Stimulated activated CD8-positive, alpha-beta memory T cell treated with anti-CD3 and anti-CD28 coated beads, Interleukin-12 subunit alpha, Interleukin-12 subunit beta, amount 100 ng/mL, for 24 hours (primary cell): ENCODE data around the gene NCAPH2.

ENCODE experiments used
- DNase-seq: peaks from one replicate; pipeline ENCODE4 v3.0.0-alpha.2; 2020; ENCODE audit errors: extremely low read depth

NCAPH2 gene

GRCh38 chr22:50474710-50475651 is 33.0 kb upstream of the NCAPH2 start, which contains the start of gene SBF1:
TSS of gene SBF1 (minus strand) at chr22:50475035. CDS start at chr22:50474840, 195 bp downstream.
- peak; percentile 73 for DNase-seq

- no peak for DNase-seq
Measured at GRCh38 chr22:50475652-50476002, 32.4 kb upstream of the NCAPH2 start.

GRCh38 chr22:50476868-50477267 is 31.2 kb upstream of the NCAPH2 start:
- DNase-seq = no peak

DNA sequence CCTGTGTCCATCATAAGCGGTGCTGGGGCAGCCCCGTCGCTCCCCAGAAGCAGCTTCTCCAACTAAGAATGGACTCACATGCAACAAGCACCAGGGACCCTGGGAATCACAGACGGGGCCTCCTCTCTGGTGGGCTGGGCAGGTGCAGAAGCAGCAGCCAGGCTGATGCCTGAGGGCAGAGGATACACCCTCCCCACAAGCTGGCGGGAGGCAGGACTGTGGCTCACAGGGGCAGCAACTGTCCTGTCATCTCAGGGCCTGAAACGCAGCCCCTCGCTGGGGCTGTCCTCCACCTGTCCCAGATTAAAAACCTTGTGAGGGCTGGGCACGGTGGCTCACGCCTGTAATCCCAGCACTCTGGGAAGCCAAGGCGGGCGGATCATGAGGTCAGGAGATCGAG is 30.1 kb upstream of the NCAPH2 start:
- no peak for DNase-seq

- no peak for DNase-seq
Measured at GRCh38 chr22:50479721-50480120, 28.3 kb upstream of the NCAPH2 start.

GRCh38 chr22:50481045-50481439 is 27.0 kb upstream of the NCAPH2 start:
- no peak for DNase-seq

DNA sequence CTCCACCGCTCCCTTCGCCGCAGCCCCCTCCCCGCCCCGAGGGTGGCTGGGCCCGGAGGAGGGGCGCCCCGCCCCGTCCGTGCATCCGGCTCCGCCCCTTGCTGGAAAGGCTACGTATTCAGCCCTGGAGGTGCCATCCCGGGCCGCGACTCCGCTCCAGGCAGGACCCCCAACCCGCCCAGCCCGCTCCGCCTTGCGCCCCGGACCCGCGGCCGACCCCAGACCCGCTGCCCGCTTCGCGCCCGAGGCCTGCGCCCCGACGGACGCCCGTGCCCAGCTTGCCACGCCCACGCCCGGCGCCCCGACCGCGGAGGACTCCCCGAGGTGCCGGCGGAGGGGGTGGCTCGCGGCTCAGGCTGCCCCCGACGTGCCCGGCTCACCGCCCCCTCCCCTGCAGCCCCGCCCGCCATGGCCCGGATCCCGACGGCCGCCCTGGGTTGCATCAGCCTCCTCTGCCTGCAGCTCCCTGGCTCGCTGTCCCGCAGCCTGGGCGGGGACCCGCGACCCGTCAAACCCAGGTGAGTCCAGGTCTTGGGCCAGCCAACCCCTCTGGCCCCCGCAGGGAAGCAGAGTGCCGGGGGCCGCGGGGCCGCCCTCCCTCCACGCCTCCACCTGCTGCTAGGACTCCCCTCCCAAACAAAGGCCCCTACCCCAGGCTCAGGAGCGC is 26.5 kb upstream of the NCAPH2 start, which contains the start of gene ADM2:
ADM2 (plus strand) TSS at position 104 of the 667 bp plus-strand sequence; CDS start at position 409, 305 bp downstream.
- peak; percentile 25 for DNase-seq

DNA sequence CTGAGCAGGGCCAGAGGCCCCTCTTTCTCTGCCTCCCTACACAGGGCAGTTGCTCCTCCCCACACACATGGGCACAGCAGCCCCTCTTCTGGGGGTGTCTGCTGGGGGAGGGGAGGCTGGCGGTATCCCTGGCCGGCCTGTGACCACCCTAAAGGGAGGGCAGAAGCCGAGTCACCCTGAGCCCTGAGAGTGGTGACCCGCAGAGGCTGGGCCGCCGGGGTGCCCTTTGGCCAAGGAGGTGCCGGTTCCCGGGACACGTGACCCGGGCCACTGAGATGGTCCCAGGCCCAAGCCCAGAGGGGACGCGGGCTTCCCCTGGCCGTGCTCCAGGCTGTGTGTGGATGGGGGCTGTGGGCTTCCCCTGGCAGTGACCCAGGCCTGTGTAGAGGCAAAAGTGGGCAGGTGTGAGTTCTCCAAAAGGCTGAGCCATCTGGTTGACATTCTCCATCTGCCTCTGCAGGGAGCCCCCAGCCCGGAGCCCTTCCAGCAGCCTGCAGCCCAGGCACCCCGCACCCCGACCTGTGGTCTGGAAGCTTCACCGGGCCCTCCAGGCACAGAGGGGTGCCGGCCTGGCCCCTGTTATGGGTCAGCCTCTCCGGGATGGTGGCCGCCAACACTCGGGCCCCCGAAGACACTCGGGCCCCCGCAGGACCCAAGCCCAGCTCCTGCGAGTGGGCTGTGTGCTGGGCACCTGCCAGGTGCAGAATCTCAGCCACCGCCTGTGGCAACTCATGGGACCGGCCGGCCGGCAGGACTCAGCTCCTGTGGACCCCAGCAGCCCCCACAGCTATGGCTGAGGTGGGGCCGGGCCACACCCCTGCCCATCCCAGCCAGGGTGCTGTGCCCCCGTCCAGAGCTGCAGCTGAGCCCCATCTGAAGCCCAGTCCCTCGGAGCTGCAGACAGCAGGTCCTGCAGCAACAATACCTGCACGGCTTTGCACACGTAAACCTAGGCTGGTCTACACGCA is 25.6 kb upstream of the NCAPH2 start:
- DNase-seq = no peak

DNA sequence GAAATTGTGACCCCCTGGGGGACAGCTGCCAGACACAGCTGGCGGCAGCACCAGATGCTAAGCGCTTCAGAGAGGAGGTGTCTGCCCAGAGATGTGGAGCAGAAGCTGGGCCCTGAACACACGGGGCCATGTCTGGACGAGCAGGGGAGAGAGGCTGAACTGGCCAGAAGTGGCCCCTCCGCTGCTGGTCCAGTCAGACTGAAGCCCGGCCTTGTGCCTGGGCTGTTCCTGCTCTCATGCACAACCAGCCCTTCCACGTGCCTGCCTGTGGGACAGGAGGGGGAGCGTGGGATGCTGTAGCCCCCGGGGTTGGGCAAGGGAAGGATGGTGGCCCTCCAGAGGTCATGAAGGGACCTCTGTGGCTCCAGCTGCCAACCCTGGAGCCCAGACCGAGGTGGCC is 24.9 kb upstream of the NCAPH2 start:
- no peak for DNase-seq

- DNase-seq = no peak
Measured at GRCh38 chr22:50483556-50483955, 24.5 kb upstream of the NCAPH2 start.

GRCh38 chr22:50483977-50484853 is 23.8 kb upstream of the NCAPH2 start:
- no peak for DNase-seq

GRCh38 chr22:50485221-50486131 is 22.5 kb upstream of the NCAPH2 start:
- no peak for DNase-seq

DNA sequence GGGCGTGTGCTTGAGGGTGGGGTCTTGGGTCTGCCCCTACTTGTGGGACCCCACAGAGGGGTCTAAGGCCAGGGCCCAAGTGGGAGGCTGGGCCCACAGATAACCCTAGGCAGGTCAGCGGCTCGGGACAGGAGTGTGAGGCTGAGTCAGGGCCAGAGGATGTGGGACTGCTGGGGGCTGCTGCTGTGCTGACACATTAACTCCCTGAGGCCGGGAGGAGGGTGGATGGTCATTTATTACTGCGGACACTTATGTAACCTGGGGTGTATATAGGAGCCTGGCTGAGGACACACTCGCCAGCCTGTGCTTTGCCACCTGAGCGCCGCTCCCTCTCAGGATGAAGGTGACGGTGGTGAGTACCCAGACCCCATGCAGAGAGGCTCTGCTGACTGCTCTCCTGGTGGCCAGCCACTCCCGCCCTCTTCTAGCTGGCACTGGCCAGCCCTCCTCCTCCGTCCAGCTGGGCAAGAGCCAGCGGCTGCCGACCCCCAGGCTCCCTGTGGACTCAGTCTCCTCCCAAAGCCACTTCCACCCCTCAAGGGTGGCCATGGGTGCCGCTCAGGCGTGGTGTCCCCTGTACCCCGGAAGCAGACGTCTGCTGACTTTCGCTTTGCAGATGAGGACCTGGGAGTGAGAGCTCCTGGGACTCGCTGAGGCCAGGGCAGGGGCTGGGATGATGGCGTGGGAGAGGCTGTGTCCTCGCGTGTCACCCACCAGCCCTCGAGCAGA is 21.3 kb upstream of the NCAPH2 start, which contains the start of gene MIOX:
MIOX (plus strand) TSS at position 299 of the 729 bp plus-strand sequence; CDS start at position 338, 39 bp downstream.
- no peak for DNase-seq

DNA sequence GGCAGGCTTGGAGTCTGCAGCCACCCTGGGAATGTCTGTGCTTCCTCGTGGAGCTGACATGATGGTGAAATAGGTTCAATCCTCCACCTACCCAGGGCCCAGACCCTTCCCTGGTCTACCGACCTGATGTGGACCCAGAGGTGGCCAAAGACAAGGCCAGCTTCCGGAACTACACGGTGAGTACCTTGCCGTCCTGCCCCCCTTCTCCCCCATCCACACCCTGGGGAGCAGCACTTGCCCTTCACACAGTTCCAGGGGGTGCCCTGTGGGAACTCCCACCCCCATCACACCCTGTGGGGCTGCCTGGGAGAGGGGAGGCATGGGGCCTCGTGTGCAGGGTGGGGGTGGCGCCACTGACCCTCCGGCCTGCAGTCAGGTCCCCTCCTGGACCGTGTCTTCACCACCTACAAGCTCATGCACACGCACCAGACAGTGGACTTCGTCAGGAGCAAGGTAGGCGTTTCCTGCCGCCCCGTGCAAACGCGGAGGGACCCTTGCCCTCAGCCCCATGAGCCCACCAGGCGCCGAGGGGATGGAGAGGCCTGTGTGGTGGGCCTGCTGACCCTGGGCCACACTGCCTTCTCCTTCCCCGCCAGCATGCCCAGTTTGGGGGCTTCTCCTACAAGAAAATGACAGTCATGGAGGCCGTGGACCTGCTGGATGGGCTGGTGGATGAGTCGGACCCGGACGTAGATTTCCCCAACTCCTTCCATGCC is 20.6 kb upstream of the NCAPH2 start:
- DNase-seq = no peak

- no peak for DNase-seq
Measured at GRCh38 chr22:50488006-50488677, 19.9 kb upstream of the NCAPH2 start.

DNA sequence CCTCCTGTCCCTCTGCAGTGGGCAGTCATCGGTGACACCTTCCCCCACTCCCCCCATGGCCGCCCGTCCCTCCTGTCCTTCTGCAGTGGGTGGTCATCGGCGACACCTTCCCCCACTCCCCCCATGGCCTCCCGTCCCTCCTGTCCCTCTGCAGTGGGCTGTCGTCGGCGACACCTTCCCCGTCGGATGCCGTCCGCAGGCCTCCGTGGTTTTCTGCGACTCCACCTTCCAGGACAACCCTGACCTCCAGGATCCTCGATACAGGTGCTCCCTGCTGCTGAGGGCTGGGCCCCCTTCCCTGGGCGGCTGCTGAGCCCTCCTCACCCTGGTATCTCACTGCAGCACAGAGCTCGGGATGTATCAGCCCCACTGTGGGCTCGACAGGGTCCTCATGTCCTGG is 19.1 kb upstream of the NCAPH2 start:
- no peak for DNase-seq

- no peak for DNase-seq
Measured at GRCh38 chr22:50489363-50490243, 18.4 kb upstream of the NCAPH2 start.
